Measurements from ENCODE around the gene CYP39A1. TPM values are rescaled to one million over a fixed set of nuclear protein-coding genes. Genes with fewer than 3 reads are reported as not detected.

CYP39A1 gene
- total and polyA plus RNA-seq, 9 of the 15 experiments (the other 6 are each of a cell fraction or from before 2014, with no cell fraction given): not detected

GRCh38 chr6:46556053-46556452, 96.6 kb downstream of the CYP39A1 start:
- no peak for ATAC-seq
- DNase-seq (ENCODE audit: extremely low read depth in 1 of 4, low spot score in 3 of 4): no peak
- Histone ChIP-seq H3K27me3 (ENCODE audit: control insufficient read depth in 2 of 2, insufficient read depth in 2 of 2, low read length in 2 of 2) (no peaks in the 10 kb centered on the region), H3K9me3 (replicated peaks; ENCODE audit: control insufficient read depth, insufficient read depth, low read depth, low read length) (no peaks in the 10 kb centered on the region), H3K4me2 (ENCODE audit: insufficient read depth, low read length) (no peak overlapping the region), H4K20me1 (replicated peaks; ENCODE audit: control insufficient read depth, insufficient read depth, low read length) (no peaks in the 10 kb centered on the region), H3K4me3 (no peak overlapping the region), H3K9me1 (ENCODE audit: control insufficient read depth, insufficient read depth, low read length) (no peaks in the 10 kb centered on the region), H3K4me1 (replicated peaks in 1 of 2; ENCODE audit: control insufficient read depth in 2 of 2, insufficient read depth in 2 of 2, low read length in 2 of 2) (no peaks in the 10 kb centered on the region), H2AFZ (ENCODE audit: low read depth, low read length) (no peak overlapping the region), H3K9ac (ENCODE audit: insufficient read depth in 1 of 2, low read depth in 2 of 2, low read length in 2 of 2) (no peak overlapping the region), H3K27ac (ENCODE audit: extremely low read depth, low read depth, low read length) (no peak overlapping the region), H3K79me2 (ENCODE audit: control insufficient read depth, insufficient read depth, low read length) (no peaks in the 10 kb centered on the region), H3K36me3 (ENCODE audit: control insufficient read depth, insufficient read depth, low read length) (no peaks in the 10 kb centered on the region)
- WGBS (ENCODE audit: insufficient coverage, low coverage, missing lambda C conversion rate): 1% methylated on average over 4 of the region's 4 CpGs
- POLR2A ChIA-PET: no interaction called here
- intact Hi-C loops (cut with micrococcal nuclease) (no loop called here), in situ Hi-C loops (cut with MboI) (no loop called here)
- no peak for FAIRE-seq
- CTCF ChIA-PET (ENCODE audit: low intra/inter-chr PET ratio): no interaction called here
- no TSS peak for BruUV-seq (replicated peaks)
- TF ChIP-seq CBX3 (IDR thresholded peaks at IDR 0.05; ENCODE audit: borderline replicate concordance in 1 of 2, low read length in 2 of 2) (no peak), PATZ1 (CRISPR knock-in tag; IDR thresholded peaks at IDR 0.05; ENCODE audit: borderline replicate concordance) (no peak), ZKSCAN8 (CRISPR knock-in tag; IDR thresholded peaks at IDR 0.05) (no peak), NFIC (IDR thresholded peaks at IDR 0.05) (no peak), CHD7 (IDR thresholded peaks at IDR 0.05; ENCODE audit: low read depth, low read length) (no peak), RBM14 (IDR thresholded peaks at IDR 0.05; ENCODE audit: borderline replicate concordance, insufficient read depth, low read depth, low read length) (no peak), ZFP30 (CRISPR knock-in tag; IDR thresholded peaks at IDR 0.05; ENCODE audit: borderline replicate concordance) (no peak), HES1 (IDR thresholded peaks at IDR 0.05; ENCODE audit: low read depth) (no peak), ZNF551 (CRISPR knock-in tag; IDR thresholded peaks at IDR 0.05) (no peak)

Data from K562 (cell line).